HG03060 (cell line): Measurements from ENCODE around the gene PDE9A.
"Not testable (repeated sequence)": the region's sequence is repeated elsewhere in the genome, so short reads cannot be mapped to it uniquely, and the experiment has no call there.

Experiments used
- ATAC-seq: cut with Tn5 transposase; IDR thresholded peaks from one replicate; pipeline ENCODE4 v1.9.1; 2021; ENCODE audit warnings: low read depth, moderate number of reproducible peaks; ENCODE audit not compliant: unreplicated experiment

The PDE9A gene

GRCh38 chr21:42624095-42624790 is 29.2 kb upstream of the PDE9A start:
- no peak for ATAC-seq

DNA sequence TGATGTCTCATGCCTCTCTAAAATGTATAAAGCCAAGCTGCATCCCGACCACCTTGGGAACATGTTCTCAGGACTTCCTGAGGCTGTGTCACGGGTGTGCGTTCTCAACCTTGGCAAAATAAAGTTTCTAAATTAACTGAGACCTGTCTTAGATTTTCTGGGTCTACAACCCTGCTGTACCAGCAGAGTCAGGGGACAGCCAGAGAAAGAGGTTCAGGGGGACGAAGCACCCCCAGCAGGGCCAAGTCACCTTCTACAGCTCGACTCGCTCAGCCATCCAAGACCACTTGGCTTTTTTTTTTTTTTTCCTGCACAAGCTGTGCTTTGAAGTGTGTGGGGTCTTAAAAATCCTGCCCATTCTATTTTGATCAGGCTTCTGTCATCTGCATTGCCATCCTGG is 28.5 kb upstream of the PDE9A start:
- ATAC-seq: no peak

DNA sequence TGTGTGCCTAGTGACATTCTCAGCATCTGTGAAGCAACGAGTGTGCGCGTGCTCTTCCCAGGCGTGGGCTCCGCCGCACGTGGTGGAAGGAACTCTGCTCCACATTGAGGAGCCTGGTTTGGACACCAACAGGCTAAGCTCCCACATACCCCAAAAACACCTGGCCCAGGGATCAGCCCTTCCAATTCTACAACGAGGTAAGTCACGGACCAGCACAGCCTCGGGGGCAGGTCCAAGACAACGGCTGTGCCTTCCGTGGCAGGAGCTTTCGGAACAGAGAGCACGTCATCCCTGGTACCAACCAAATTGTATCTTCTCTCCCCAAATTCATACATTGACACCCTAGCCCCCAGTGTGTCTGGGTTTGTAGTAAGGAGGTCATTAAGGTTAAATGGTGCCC is 27.2 kb upstream of the PDE9A start:
- ATAC-seq: no peak

DNA sequence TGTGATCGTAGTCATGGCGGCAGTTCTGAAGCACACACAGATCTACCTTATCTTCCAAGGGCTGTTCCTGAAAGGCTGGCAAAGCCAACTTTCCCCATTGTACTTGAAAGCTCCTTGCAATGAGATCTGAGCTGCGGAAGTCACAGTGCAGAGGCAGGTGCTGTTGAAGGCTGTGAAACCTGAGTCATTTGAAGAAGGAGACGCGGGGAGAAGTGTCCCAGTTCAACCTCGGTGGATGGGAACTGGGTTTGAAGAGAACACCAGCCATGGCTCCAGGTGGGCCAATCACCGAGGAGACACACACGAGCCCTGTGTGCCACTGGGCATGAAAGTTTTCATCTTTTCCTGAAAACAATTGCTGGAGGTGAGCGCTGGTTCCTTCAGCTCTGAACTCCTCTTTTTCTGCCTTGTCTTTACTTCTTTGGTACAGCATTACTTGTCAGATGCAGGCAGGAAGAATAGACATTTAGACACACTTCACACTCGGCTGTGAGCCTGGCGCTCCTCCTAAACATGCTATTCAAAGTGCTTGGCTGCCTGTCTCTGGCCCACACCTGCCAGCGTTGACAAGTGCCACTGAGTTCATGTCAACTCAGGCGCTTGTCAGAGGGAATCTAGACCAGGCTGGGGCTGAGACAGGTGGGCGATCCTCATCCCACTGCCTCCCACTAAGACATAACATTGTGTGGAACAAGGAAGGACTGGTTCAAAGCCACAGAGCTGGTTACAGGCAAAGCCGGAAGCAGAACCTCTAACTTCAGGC is 25.7 kb upstream of the PDE9A start:
- no peak for ATAC-seq

DNA sequence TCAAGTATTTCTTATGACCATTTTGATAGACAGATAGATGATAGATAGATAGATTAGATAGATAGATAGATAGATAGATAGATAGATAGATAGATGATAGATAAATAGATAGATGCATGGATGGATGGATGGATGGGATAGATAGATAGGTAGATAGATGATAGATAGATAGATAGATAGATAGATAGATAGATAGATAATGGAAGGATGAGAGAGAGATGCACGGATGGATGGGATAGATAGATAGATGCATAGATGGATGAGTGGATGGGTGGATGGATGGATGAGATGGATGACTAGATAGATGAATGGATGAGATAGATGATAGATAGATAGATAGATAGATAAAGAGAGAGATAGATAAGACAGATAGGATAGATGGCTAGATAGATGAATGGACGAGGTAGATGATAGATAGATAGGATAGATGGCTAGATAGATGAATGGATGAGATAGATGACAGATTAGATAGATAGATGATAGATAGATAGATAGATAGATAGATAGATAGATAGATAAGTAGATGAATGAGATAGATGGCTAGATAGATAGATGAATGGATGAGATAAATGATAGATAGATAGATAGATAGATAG is 24.9 kb upstream of the PDE9A start:
- ATAC-seq: not testable (repeated sequence)

DNA sequence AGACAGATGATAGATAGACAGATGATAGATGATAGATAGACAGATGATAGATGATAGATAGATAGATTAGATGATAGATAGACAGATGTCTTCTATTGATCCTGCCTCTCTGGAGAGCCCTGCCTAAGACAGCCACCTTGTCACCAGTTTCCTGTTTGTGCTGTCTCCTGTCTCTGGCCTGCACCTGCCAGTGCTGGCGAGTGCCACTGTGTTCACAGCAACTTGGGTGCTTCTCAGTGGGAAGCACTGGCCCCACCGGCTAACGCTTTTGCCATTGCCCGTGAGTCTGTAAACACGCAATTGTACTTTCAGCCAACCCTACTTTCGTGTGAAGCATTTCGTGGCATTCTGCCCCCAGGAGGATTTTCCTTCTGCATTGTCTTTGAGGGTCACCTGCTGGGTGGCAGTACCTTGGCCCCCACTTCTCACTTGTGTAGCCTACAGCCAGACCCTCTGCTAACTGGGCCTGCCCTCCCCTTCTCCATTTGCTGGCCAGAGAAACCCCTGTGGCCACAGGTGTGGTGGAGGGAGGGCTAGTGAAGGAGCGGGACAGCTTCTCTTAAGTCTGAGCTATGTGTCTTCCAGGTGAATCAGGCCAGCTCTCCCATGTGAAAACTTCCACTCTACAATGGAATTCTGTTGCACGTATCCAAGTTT is 23.4 kb upstream of the PDE9A start:
- ATAC-seq: no peak

- no peak for ATAC-seq
Measured at GRCh38 chr21:42630626-42631025, 22.8 kb upstream of the PDE9A start.

- no peak for ATAC-seq
Measured at GRCh38 chr21:42631142-42631541, 22.3 kb upstream of the PDE9A start.

GRCh38 chr21:42632336-42632751 is 21.1 kb upstream of the PDE9A start:
- no peak for ATAC-seq

- ATAC-seq: no peak
Measured at GRCh38 chr21:42632771-42633690, 20.4 kb upstream of the PDE9A start.

GRCh38 chr21:42633858-42634257 is 19.6 kb upstream of the PDE9A start:
- no peak for ATAC-seq

DNA sequence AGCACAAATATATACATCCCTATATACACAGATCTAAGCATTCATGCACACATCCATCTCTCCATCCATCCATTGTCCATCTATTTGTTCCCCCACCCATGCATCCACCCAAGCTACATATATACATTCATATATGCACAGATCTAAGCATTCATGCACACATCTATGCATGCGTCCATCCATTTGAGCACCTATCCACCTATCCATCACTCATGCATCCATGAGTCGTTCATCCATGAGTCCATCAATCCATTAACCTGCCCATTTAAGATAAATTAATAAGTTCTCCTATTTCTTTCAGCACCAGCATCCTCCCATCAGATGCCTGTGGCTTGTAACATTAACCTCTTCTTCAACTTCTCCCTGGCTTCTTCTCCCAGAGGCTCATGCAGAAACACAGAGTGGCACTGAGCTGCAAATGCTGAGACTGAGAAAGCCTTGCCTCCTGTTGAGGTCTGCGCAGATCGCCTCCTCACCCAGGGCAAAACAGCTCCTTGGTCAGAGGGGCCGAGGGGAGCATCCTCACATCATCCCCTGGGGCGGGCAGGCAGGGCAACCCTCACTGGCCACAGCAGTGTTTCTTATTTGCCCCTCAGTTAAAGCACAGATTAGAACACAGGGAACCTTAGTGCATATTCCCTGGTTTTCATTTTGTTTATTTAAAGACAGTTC is 17.4 kb upstream of the PDE9A start:
- no peak for ATAC-seq

DNA sequence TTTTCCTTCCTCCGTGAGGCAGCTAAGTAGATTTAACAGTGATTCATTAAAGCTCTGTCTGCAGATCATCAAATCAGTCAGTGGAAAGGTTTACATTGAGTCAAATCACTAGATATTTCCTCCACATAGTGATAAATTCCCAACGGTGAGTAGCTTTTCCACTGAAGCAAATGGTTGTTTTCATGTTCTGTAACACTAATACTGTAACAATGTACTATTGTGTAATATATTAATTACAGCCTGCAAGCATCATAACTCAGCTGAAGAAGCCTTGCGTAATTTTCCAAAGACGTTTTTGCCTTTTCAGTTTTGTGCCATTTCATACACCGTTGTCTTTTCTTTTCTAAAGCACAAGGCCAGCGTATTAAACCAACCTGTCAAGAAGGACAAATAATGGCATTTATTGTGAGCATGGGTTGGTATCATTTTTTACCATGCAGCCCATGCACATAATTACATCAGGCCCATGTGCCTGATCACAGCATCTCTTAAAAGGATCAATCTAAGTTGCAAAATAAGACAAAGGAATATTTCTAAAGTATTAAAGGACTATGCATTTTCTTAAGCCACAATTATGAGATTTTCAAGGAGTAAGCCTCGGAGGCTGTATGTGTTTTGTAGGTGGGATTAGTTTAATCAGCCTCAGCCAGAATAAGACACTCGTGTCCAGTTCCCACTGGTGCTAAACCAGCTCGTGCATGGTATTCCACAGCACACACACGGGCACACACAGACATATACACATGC is 16.7 kb upstream of the PDE9A start:
- no peak for ATAC-seq

- no peak for ATAC-seq
Measured at GRCh38 chr21:42637267-42638041, 16.0 kb upstream of the PDE9A start.

- ATAC-seq: no peak
Measured at GRCh38 chr21:42638266-42638863, 15.1 kb upstream of the PDE9A start.

DNA sequence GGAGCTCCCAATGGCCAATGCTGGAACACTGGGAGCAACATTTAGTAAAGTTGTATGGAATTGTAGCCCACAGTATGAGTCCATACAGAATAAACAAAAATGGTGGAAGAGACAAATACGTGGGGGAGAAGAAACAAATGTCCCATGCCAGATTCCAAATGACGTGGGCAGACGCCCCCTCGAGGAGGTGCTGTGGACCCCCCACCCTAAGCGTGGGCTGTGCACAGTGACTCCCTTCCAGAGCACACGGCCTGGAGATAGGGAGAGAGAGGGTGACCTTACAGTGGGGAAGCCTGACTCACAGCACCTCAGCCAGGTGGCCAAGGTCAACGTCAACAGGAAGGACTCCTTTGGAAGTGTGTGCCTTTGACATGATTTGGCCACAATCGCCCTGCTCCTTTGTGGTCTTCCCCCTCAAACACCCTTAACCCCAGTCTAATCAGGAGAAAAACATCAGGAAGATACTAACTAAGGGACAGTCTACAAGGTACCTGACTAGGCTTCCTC is 13.7 kb upstream of the PDE9A start:
- ATAC-seq: no peak

DNA sequence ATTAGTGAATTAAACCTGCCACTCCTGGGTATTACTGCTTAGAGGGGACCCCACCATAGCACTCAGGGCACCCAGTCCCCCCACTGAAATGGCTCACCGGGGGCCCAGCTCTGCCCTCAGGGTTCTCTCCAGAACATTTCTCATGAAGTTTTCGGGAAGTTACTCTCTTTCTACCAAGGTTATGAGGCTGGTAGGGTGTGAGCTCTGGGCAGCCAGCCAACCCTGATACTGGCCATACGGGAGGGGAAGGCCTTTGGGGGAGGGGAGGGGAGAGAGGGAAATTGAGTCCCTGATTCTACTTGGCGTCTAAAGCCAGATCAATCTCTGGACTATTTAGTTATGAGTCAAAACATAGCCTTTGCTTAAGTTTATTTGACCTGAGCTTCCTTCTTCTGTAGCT is 12.9 kb upstream of the PDE9A start:
- ATAC-seq: no peak
